CD8-positive, alpha-beta memory T cell (primary cell): ENCODE results near the gene MUC5B. TPM values are rescaled to one million over a fixed set of nuclear protein-coding genes. Genes with fewer than 3 reads are reported as not detected.
A peak's percentile ranks its signal among the peaks of the same experiment; 100 is the strongest.

Experiments
- CTCF ChIA-PET: fragments of 350-600 bp; sonication (Branson Sonifier 250); formaldehyde crosslinking; loops from one replicate; lab custom pipeline; 2021; ENCODE audit warnings: antibody characterized with exemption; lab: Charles Lee
- POLR2A ChIA-PET: fragments of 350-600 bp; sonication (Branson Sonifier 250); formaldehyde crosslinking; loops from one replicate; lab custom pipeline; 2021; ENCODE audit warnings: antibody characterized with exemption; lab: Charles Lee
- DNase-seq, 5 donors: peaks; one replicate each; pipeline versions ENCODE4 v3.0.0 to v3.0.0-alpha.2; 2020 to 2022; ENCODE audit warnings: mixed read lengths in 1 of 5
- H3K27ac ChIP-seq: one replicate; pipeline ENCODE4 v1.7.0; 2013; ENCODE audit warnings: low read depth, mild to moderate bottlenecking, low read length, moderate library complexity
- H3K27me3 ChIP-seq: 2 replicates; pipeline ENCODE4 v1.7.0; 2013; ENCODE audit warnings: low read length, mild to moderate bottlenecking; ENCODE audit not compliant: insufficient read depth, poor library complexity, severe bottlenecking
- H3K36me3 ChIP-seq: 2 replicates; pipeline ENCODE4 v1.7.0; 2013; ENCODE audit warnings: mild to moderate bottlenecking, low read length, moderate library complexity; ENCODE audit not compliant: insufficient read depth
- H3K4me1 ChIP-seq: 2 replicates; pipeline ENCODE4 v1.7.0; 2013; ENCODE audit warnings: mild to moderate bottlenecking, low read length, moderate library complexity; ENCODE audit not compliant: insufficient read depth
- H3K4me3 ChIP-seq: 2 replicates; pipeline ENCODE4 v1.7.0; 2013; ENCODE audit warnings: mild to moderate bottlenecking, low read length
- H3K9me3 ChIP-seq: 2 replicates; pipeline ENCODE4 v1.7.0; 2013; ENCODE audit warnings: mild to moderate bottlenecking, low read length
- H3K27ac Mint-ChIP-seq, 8 donors: one replicate each; pipeline ENCODE4 v1.8.0; 2020 to 2021; ENCODE audit warnings: mixed read lengths in 8 of 8, mild to moderate bottlenecking in 6 of 8, inconsistent platforms in 3 of 8, moderate library complexity in 3 of 8
- H3K27me3 Mint-ChIP-seq, 2 donors: one replicate each; pipeline ENCODE4 v1.8.0; 2020 to 2021; ENCODE audit warnings: mixed read lengths in 2 of 2, mild to moderate bottlenecking in 1 of 2, moderate library complexity in 1 of 2
- H3K36me3 Mint-ChIP-seq, 3 donors: one replicate each; pipeline ENCODE4 v1.8.0; 2020 to 2021; ENCODE audit warnings: mixed read lengths in 3 of 3, inconsistent platforms in 1 of 3, mild to moderate bottlenecking in 1 of 3
- H3K4me1 Mint-ChIP-seq, 3 donors: one replicate each; pipeline ENCODE4 v1.8.0; 2020 to 2021; ENCODE audit warnings: mixed read lengths in 3 of 3, inconsistent platforms in 1 of 3, mild to moderate bottlenecking in 1 of 3
- H3K4me3 Mint-ChIP-seq, 7 donors: one replicate each; pipeline ENCODE4 v1.8.0; 2020 to 2021; ENCODE audit warnings: mixed read lengths in 7 of 7, mild to moderate bottlenecking in 6 of 7, moderate library complexity in 4 of 7, inconsistent platforms in 2 of 7
- H3K9me3 Mint-ChIP-seq, 5 donors: one replicate each; pipeline ENCODE4 v1.8.0; 2020 to 2022; ENCODE audit warnings: mixed read lengths in 5 of 5, mild to moderate bottlenecking in 3 of 5, moderate library complexity in 2 of 5, inconsistent platforms in 1 of 5
- polyA plus RNA-seq: library from polyadenylated mRNA; unstranded; fragments of 300-500 nt; fragmentation: Illumina TruSeq; gene quantifications from one replicate; pipeline ENCODE4 v1.2.3, GENCODE V29; 2021
- total RNA-seq, 2 experiments: library from RNA; stranded (reverse); gene quantifications; one replicate each; pipeline ENCODE4 v1.2.3, GENCODE V29; 2021

Gene MUC5B
- total and polyA plus RNA-seq, 3 experiments from 2014 or later, result not detected

GRCh38 chr11:1275021-1275420 is 52.2 kb downstream of the MUC5B start:
- ChIA-PET CTCF (no interaction called here), POLR2A (no interaction called here)
- H3K9me3 Mint-ChIP-seq, result no peaks in the 10 kb centered on the region
- no peaks in the 10 kb centered on the region for H3K27me3 Mint-ChIP-seq
- Histone ChIP-seq H3K9me3 (no peaks in the 10 kb centered on the region), H3K27ac (no peak overlapping the region), H3K36me3 (no peaks in the 10 kb centered on the region), H3K4me3 (no peak overlapping the region), H3K27me3 (no peaks in the 10 kb centered on the region), H3K4me1 (no peaks in the 10 kb centered on the region)
- H3K27ac Mint-ChIP-seq, result no peak overlapping the region
- H3K36me3 Mint-ChIP-seq, result peaks cover 0 to 49% (median 4%) of the 10 kb centered on the region in 3 donors
- no peak overlapping the region for H3K4me3 Mint-ChIP-seq
- peaks cover 0 to 2% (median 0%) of the 10 kb centered on the region in 3 donors for H3K4me1 Mint-ChIP-seq
- DNase-seq, result no peak

- peaks cover 0 to 2% (median 0%) of the 10 kb centered on the region in 3 donors for H3K4me1 Mint-ChIP-seq
- Histone ChIP-seq H3K27ac (no peak overlapping the region), H3K4me3 (no peak overlapping the region), H3K4me1 (no peaks in the 10 kb centered on the region), H3K27me3 (no peaks in the 10 kb centered on the region), H3K9me3 (no peaks in the 10 kb centered on the region), H3K36me3 (no peaks in the 10 kb centered on the region)
- DNase-seq, result no peak
- CTCF ChIA-PET, result interaction anchor here (1.0 kb wide), 1 partner anchor 11 kb away, joined by 3 read pairs; no protein-coding TSS in a partner anchor
- H3K27ac Mint-ChIP-seq, result peak overlapping the region in 1 of 8 donors; percentile 14
- peaks cover 0 to 59% (median 6%) of the 10 kb centered on the region in 3 donors for H3K36me3 Mint-ChIP-seq
- POLR2A ChIA-PET, result no interaction called here
- H3K4me3 Mint-ChIP-seq, result no peak overlapping the region
- H3K9me3 Mint-ChIP-seq, result no peaks in the 10 kb centered on the region
- H3K27me3 Mint-ChIP-seq, result no peaks in the 10 kb centered on the region
Observed at GRCh38 chr11:1276041-1276790, 53.4 kb downstream of the MUC5B start.

GRCh38 chr11:1276866-1277615 is 54.2 kb downstream of the MUC5B start:
- H3K36me3 ChIP-seq, result no peaks in the 10 kb centered on the region

GRCh38 chr11:1277936-1278512 is 55.2 kb downstream of the MUC5B start:
- no peaks in the 10 kb centered on the region for H3K4me1 ChIP-seq
- no peaks in the 10 kb centered on the region for H3K9me3 Mint-ChIP-seq
- H3K4me3 Mint-ChIP-seq, result no peak overlapping the region
- H3K27me3 ChIP-seq, result no peaks in the 10 kb centered on the region
- H3K36me3 ChIP-seq, result no peaks in the 10 kb centered on the region
- H3K4me1 Mint-ChIP-seq, result peaks cover 0 to 2% (median 0%) of the 10 kb centered on the region in 3 donors
- CTCF ChIA-PET, result no interaction called here
- no peaks in the 10 kb centered on the region for H3K27me3 Mint-ChIP-seq
- no peaks in the 10 kb centered on the region for H3K9me3 ChIP-seq
- no peak overlapping the region for H3K4me3 ChIP-seq
- DNase-seq, result no peak
- POLR2A ChIA-PET, result no interaction called here
- no peak overlapping the region for H3K27ac Mint-ChIP-seq
- no peak overlapping the region for H3K27ac ChIP-seq
- peaks cover 0 to 66% (median 6%) of the 10 kb centered on the region in 3 donors for H3K36me3 Mint-ChIP-seq

More at GRCh38 chr11:1276866-1277615, 54.2 kb downstream of the MUC5B start:
- CTCF ChIA-PET, result no interaction called here
- Mint-ChIP-seq H3K27ac (no peak overlapping the region), H3K27me3 (no peaks in the 10 kb centered on the region), H3K36me3 (peaks cover 0 to 64% (median 6%) of the 10 kb centered on the region in 3 donors), H3K4me3 (no peak overlapping the region), H3K9me3 (no peaks in the 10 kb centered on the region), H3K4me1 (peaks cover 0 to 2% (median 0%) of the 10 kb centered on the region in 3 donors)
- H3K9me3 ChIP-seq, result no peaks in the 10 kb centered on the region
- H3K27ac ChIP-seq, result no peak overlapping the region
- no peaks in the 10 kb centered on the region for H3K27me3 ChIP-seq
- H3K4me1 ChIP-seq, result no peaks in the 10 kb centered on the region
- POLR2A ChIA-PET, result no interaction called here
- H3K4me3 ChIP-seq, result no peak overlapping the region
- DNase-seq, result no peak

- no peaks in the 10 kb centered on the region for H3K9me3 Mint-ChIP-seq
- Histone ChIP-seq H3K27me3 (no peaks in the 10 kb centered on the region), H3K4me1 (no peaks in the 10 kb centered on the region), H3K27ac (no peak overlapping the region), H3K9me3 (no peaks in the 10 kb centered on the region), H3K4me3 (no peak overlapping the region), H3K36me3 (no peaks in the 10 kb centered on the region)
- no peak overlapping the region for H3K4me3 Mint-ChIP-seq
- H3K27ac Mint-ChIP-seq, result no peak overlapping the region
- no peak for DNase-seq
- ChIA-PET POLR2A (no interaction called here), CTCF (no interaction called here)
- H3K4me1 Mint-ChIP-seq, result peaks cover 0 to 2% (median 0%) of the 10 kb centered on the region in 3 donors
- no peaks in the 10 kb centered on the region for H3K27me3 Mint-ChIP-seq
- H3K36me3 Mint-ChIP-seq, result peaks cover 0 to 73% (median 6%) of the 10 kb centered on the region in 3 donors
Observed at GRCh38 chr11:1278766-1279673, 56.2 kb downstream of the MUC5B start.

GRCh38 chr11:1279674-1280055 is 56.8 kb downstream of the MUC5B start:
- Mint-ChIP-seq H3K27me3 (no peaks in the 10 kb centered on the region), H3K36me3 (peaks cover 0 to 77% (median 6%) of the 10 kb centered on the region in 3 donors), H3K9me3 (no peaks in the 10 kb centered on the region), H3K4me1 (peaks cover 0 to 2% (median 0%) of the 10 kb centered on the region in 3 donors), H3K4me3 (no peak overlapping the region), H3K27ac (no peak overlapping the region)
- Histone ChIP-seq H3K9me3 (no peaks in the 10 kb centered on the region), H3K27ac (no peak overlapping the region), H3K4me3 (no peak overlapping the region), H3K36me3 (no peaks in the 10 kb centered on the region), H3K27me3 (no peaks in the 10 kb centered on the region), H3K4me1 (no peaks in the 10 kb centered on the region)
- POLR2A ChIA-PET, result no interaction called here
- no peak for DNase-seq
- CTCF ChIA-PET, result no interaction called here

- DNase-seq, result no peak
- no peak overlapping the region for H3K27ac Mint-ChIP-seq
- no peaks in the 10 kb centered on the region for H3K9me3 Mint-ChIP-seq
- peaks cover 0 to 78% (median 7%) of the 10 kb centered on the region in 3 donors for H3K36me3 Mint-ChIP-seq
- no peaks in the 10 kb centered on the region for H3K4me1 ChIP-seq
- ChIA-PET POLR2A (no interaction called here), CTCF (no interaction called here)
- H3K4me1 Mint-ChIP-seq, result peaks cover 0 to 2% (median 0%) of the 10 kb centered on the region in 3 donors
- H3K27me3 ChIP-seq, result no peaks in the 10 kb centered on the region
- no peak overlapping the region for H3K27ac ChIP-seq
- H3K9me3 ChIP-seq, result no peaks in the 10 kb centered on the region
- H3K4me3 Mint-ChIP-seq, result no peak overlapping the region
- H3K36me3 ChIP-seq, result no peaks in the 10 kb centered on the region
- no peaks in the 10 kb centered on the region for H3K27me3 Mint-ChIP-seq
- H3K4me3 ChIP-seq, result no peak overlapping the region
Observed at GRCh38 chr11:1280116-1281035, 57.5 kb downstream of the MUC5B start.
